Ishikawa (cell line): ENCODE data around the gene VEGFA.
A peak's percentile ranks its signal among the peaks of the same experiment; 100 is the strongest.

ENCODE experiments used
- CEBPB ChIP-seq: IDR thresholded peaks from 2 replicates; pipeline ENCODE4 v1.6.1; 2012
- CREB1 ChIP-seq: IDR thresholded peaks from 2 replicates; pipeline ENCODE4 v1.6.1; 2012; ENCODE audit warnings: low read depth
- EGR1 ChIP-seq: IDR thresholded peaks from 2 replicates; pipeline ENCODE4 v1.6.1; 2012
- EP300 ChIP-seq: IDR thresholded peaks from 2 replicates; pipeline ENCODE4 v1.6.1; 2012; ENCODE audit warnings: borderline replicate concordance
- FOXM1 ChIP-seq: IDR thresholded peaks from 2 replicates; pipeline ENCODE4 v1.6.1; 2012; ENCODE audit warnings: low read depth, borderline replicate concordance
- MAX ChIP-seq: IDR thresholded peaks from 2 replicates; pipeline ENCODE4 v1.6.1; 2012
- NFIC ChIP-seq: IDR thresholded peaks from 2 replicates; pipeline ENCODE4 v1.6.1; 2012
- RAD21 ChIP-seq: IDR thresholded peaks from 2 replicates; pipeline ENCODE4 v1.6.1; 2012; ENCODE audit warnings: low read depth
- REST ChIP-seq: IDR thresholded peaks from 2 replicates; pipeline ENCODE4 v1.6.1; 2012; ENCODE audit warnings: low read depth, mild to moderate bottlenecking
- TAF1 ChIP-seq: IDR thresholded peaks from 2 replicates; pipeline ENCODE4 v1.6.1; 2012; ENCODE audit warnings: low read depth, mild to moderate bottlenecking
- TCF12 ChIP-seq: IDR thresholded peaks from 2 replicates; pipeline ENCODE4 v1.6.1; 2012; ENCODE audit warnings: low read depth
- TEAD4 ChIP-seq: IDR thresholded peaks from 2 replicates; pipeline ENCODE4 v1.6.1; 2012
- YY1 ChIP-seq: IDR thresholded peaks from 2 replicates; pipeline ENCODE4 v1.6.1; 2012; ENCODE audit warnings: low read depth
- ZBTB7A ChIP-seq: IDR thresholded peaks from 2 replicates; pipeline ENCODE4 v1.6.1; 2012; ENCODE audit warnings: low read depth

- TF ChIP-seq EP300 (0 out of 2 replicates have a peak, but pooled peaks have one; percentile 33), CEBPB (no peak), CREB1 (no peak), RAD21 (no peak), REST (0 out of 2 replicates have a peak, but pooled peaks have one; percentile 8), TAF1 (peak; percentile 53; the same call in 1 of the 2 replicates), ZBTB7A (peak; percentile 77), EGR1 (peak; percentile 98), TCF12 (peak; percentile 26; the same call in 1 of the 2 replicates), TEAD4 (peak; percentile 13; the same call in 1 of the 2 replicates), YY1 (no peak), NFIC (peak; percentile 22; the same call in 1 of the 2 replicates), MAX (no peak; the same call in none of the 2 replicates), FOXM1 (no peak)
Measured at GRCh38 chr6:43771210-43771857, 1.3 kb downstream of the VEGFA start.
